GM10266 (cell line): ENCODE results near the gene LNX1.

ENCODE experiments used
- DNase-seq: peaks from one replicate; pipeline ENCODE4 v3.0.0; 2012; ENCODE audit errors: extremely low spot score
- CTCF ChIP-seq: IDR thresholded peaks from 2 replicates; pipeline ENCODE4 v1.5.1; 2012; ENCODE audit warnings: mild to moderate bottlenecking, low read depth; ENCODE audit not compliant: control insufficient read depth, insufficient read depth; ENCODE audit errors: missing control alignments

The LNX1 gene

GRCh38 chr4:53436251-53436650, 155.0 kb downstream of the LNX1 start:
- no peak for DNase-seq
- no peak for TF ChIP-seq CTCF

DNA sequence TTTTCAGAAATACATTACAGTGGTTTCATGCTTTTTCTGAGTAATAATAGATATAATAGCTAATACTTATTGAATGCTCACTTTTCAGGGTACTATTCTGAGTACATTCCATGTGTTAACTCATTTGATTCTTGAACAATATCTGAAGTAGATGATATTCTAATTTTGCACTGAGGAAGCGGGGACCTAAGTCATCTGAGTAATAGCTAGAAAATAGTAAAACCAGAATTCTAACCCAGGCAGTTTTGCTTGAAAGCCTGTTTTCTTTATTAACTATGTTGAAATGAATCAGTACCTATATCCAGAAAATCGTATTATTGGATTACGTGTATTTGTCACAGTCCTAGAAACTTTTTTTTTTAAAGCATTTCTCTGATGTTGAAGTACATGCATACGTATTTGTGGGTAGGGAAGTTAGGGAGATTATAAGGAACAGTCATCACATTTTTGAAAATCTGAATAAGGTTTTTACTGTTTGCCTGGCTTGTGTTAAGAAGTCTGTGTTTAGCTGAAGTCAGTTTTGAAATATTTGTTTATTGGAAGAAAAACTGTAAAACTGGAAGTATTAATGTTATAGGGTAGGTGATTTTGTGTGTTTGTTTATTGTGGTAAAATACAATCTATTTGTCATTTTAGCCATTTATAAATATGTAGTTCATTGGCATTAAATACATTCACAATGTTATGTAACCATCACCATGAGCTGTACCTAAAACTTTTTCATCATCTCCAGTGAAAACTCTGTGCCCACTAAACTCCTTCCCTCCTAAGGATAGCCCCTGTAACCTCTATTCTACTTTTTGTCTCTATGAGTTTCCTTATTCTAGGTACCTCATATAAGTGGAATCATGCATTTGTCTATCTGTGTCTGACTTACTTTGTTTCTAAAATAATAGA, 158.5 kb downstream of the LNX1 start:
- peak; percentile 11 for DNase-seq
- no peak for TF ChIP-seq CTCF

DNA sequence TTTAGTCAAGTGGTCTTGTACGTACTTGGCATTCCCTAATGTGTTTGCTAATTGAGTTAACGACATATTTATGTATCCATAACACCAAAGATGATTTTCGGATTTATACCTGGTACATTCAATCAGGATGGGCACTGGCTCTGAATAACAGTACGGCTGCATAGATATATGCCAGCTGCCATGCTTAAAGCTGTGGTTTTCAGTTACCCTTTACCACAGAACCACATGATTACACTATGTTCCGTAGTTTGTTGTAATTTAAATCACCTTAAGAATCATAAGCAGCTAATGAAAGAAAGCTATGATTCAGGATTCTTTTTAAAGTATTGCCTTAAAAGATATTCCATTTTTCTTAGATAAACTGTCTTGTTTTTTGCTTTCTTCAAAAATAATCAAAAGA, 160.2 kb downstream of the LNX1 start:
- DNase-seq: no peak
- TF ChIP-seq CTCF: no peak

DNA sequence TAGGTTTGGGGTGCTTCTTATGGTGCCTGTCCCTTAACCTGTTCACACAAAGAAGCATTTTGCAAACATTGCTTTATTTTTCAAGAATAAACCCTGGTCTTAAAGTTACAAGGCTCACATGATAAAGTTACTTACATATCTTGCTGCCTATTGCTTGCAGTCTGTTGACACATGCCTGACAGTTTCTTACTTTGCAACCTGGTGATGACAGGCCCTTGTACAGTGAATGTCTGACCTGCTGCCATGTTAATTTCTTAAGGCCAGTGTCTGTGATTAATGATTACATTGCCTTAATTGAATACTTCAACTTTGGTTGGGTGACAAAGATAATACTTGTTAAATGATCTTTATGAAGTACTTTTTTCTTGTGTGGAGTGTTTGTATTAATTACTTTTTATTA, 163.9 kb downstream of the LNX1 start:
- no peak for TF ChIP-seq CTCF
- no peak for DNase-seq

GRCh38 chr4:53424280-53424679, 167.0 kb downstream of the LNX1 start:
- TF ChIP-seq CTCF: no peak
- DNase-seq: no peak

DNA sequence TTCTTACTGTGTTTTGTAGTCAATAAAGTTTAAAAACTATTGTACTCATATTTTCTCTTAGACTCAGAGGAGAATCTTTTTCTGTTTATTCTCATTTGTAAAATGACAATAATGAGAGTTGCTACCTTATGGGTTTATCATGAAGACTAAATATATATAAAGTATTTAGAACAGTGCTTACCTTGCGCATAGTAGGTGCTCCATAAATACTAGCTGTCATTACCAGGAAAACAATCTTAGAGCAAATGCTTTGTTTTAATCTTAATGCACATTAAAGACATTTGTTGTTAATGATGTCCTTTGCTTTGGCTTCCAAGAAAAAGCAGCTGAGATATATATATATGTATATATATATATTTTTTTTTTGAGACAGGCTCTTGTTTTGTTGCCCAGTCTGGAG, 168.9 kb downstream of the LNX1 start:
- DNase-seq: no peak
- TF ChIP-seq CTCF: no peak

DNA sequence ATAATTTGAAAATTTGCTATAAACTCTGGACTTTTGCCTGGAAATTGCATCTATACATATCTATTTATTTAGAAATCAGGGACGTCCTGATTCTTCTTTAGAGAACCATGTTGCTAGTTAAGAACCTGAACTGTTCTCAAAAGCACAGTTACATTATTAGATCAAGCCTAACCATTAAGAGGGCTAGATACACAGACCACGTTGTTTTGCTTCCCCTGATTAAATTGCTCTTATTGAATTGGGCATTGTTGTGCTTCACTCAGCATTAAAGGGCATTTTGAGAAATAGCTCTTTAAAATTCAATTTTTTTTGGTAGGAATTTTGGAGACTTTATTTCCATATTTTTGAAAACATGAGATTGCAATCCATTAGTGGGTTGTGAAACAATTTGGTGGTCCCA, 169.5 kb downstream of the LNX1 start:
- DNase-seq: no peak
- no peak for TF ChIP-seq CTCF
